Activated CD8-positive, alpha-beta memory T cell treated with anti-CD3 and anti-CD28 coated beads for 48 hours (primary cell): ENCODE results near the gene RABGAP1.

Experiments used
- DNase-seq, 3 experiments: peaks; one replicate each; pipeline ENCODE4 v3.0.0-alpha.2; 2020; ENCODE audit warnings: low read depth in 2 of 3, low spot score in 2 of 3

RABGAP1 gene

DNA sequence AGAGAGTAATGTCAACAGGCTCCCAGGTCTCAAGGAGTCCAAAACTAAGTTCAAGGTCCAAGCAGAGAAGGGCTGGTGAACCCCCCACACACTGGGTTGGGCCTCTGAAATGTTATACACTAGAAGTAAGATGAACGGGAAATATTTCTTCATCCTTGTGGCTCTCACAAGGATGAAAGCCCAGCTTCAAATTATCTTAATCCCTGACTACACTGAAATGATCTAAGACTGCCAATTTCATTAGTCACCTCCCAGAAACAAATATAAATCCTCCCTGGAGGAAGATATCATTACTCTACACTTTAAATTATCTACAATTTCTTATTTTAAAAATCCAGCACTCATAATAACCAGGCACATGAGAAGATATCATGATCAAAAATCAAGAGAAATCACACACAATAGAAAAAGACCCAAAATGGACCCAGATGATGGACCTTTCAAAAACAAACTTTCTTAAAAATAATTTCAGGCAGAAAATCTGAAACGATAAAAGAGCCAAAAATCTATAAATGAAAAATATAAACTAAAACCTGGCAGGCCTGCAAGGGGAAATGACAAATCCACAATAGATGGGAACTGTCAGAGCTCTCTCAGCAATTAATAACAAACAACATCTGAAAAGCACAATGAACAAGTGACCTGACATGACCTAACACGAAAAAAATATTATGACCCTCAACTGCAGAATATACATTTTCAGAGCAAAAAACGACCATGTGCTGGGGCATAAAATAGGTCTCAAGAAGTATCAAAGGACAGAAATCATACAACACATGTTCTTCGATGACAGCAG lies 210.1 kb downstream of the RABGAP1 start:
- no peak for DNase-seq
